GM21529 (cell line): ENCODE results near the gene ACTMAP.
"Not testable (repeated sequence)": the region's sequence is repeated elsewhere in the genome, so short reads cannot be mapped to it uniquely, and the experiment has no call there.

Source experiments
- ATAC-seq: cut with Tn5 transposase; IDR thresholded peaks from one replicate; pipeline ENCODE4 v1.9.1; 2021; ENCODE audit not compliant: unreplicated experiment

ACTMAP gene

DNA sequence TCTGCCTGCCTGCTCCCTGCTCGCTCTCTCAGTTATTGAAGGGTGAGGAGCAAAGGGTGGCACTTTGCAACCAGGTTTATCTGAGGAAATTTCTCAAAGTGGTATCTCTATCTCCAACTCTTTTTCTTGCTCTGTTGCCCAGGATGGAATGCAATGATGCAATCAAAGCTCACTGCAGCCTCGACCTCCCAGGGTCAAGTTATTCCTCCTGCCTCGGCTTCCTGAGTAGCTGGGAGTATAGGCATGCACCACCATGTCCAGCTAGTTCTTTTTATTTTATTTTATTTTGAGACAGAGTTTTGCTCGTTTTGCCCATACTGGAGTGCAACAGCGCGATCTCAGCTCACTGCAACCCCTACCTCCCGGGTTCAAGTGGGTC is 4.9 kb downstream of the ACTMAP start:
- no peak for ATAC-seq

DNA sequence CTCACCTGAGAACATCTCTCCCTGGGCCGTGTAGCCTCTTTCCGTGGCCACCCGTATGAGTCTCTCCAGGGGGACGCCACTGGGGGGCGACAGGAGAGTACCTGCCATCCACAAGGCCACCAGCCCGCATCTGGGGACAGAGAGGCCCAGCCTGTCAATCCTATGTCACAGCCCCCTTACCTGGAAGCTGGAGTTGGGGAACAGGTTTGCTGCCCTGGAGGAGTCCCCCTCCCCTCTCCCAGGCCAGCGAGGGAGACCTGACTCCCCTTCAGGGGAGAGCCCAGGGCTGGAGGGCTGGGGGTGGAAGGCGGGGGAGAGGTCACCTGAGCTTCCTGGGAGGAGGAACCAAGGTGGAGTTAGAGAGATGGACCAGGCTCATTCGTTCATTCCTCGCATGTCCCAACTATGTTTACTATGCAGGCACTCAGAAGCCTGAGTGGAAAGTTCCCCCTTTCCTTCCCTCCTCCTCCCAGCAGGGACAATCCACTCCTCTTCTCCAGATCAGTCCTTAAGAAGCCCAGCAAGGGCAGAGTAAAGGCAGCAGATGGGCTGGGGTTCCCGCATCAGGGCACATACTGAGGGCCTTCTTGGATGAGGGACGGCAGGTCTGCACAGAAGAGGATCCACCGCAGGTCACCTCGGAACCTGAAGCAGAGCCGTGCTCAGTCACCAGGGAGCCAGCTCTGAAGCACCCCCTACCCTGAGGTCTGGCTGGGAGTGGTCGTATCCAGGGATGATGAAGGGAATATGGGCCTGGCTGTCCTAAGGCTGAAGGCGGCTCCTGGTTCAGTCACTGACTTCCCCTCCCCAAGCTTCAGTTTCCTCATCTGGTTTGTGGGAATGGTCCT is 5.5 kb downstream of the ACTMAP start:
- no peak for ATAC-seq

- ATAC-seq = no peak
These were observed 6.4 kb downstream of the ACTMAP start for GRCh38 chr19:40743926-40744325.

DNA sequence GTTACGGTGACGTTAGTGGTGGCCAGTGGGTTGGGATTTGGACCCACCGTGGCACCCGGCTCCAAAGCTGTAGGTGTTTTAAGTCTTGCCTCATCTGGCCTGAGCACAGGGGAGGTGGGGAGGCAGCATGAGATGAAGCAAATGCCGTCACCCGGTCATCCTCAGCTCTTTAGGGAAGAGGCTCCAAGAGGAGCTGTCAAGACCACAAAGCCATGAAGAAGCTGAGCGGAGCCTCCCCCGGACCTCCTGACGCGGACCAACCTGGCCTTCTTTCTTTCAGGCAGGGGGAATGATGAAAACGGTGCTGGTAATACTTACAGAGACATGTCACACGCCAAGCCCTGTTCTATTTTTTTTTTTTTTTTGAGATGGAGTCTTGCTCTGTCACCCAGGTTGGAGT is 7.4 kb downstream of the ACTMAP start:
- ATAC-seq = no peak

GRCh38 chr19:40742477-40742876 is 7.8 kb downstream of the ACTMAP start:
- no peak for ATAC-seq

- no peak for ATAC-seq
These were observed 8.5 kb downstream of the ACTMAP start for GRCh38 chr19:40741527-40742390.

DNA sequence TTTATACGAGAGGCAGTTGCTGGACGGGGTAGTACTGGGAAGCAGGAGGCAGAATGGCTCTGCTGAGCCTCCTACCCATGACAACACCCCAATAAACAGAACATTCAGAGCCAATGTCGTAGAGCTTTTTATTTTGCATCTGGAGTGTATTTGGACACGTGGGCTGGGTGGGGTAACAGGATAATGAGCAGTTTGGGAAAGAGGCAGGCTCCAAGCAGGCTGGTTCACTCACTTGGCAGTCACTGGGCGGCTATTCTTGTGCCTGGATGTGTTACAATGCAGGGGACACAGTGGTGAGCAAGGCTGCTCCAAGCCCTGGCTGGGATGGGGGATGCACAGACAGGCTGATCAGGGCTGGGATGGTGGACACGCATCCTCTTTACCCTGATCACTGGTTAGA is 9.5 kb downstream of the ACTMAP start:
- no peak for ATAC-seq

GRCh38 chr19:40739871-40740703 is 10.2 kb downstream of the ACTMAP start:
- no peak for ATAC-seq

DNA sequence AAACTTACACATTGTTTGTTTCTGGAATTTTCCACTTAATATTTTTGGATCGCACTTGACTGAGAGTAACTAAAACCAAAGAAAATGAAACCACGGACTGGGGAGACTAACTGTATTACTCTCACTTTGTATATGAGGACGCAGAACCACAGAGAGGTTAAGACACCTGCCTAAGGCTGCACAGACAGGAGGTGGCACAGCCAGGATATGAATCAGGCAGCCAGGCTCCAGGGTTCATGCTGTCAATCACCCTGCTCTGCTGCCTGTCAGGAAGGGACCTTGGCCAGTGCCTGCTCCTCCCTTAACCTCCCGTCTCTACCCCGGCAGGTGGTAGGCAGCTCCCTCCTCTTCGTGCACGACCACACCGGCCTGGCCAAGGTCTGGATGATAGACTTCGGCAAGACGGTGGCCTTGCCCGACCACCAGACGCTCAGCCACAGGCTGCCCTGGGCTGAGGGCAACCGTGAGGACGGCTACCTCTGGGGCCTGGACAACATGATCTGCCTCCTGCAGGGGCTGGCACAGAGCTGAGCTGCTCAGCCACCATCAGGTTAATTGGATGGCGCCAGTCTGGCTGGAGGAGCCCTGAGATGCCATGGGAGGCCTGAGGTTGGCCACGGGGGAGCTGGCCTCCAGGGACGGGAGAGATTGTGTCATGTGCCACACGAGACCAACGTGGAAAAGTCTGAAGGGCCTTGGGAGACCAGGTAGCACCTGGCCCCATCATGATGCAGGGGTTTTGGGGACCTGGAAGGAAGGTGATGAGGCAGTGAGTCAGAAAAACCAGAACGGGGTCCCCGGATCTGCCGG is 11.0 kb downstream of the ACTMAP start:
- no peak for ATAC-seq

- no peak for ATAC-seq
These were observed 13.1 kb downstream of the ACTMAP start for GRCh38 chr19:40737102-40737644.

GRCh38 chr19:40736661-40737060 is 13.6 kb downstream of the ACTMAP start:
- no peak for ATAC-seq

GRCh38 chr19:40735013-40735771 is 15.1 kb downstream of the ACTMAP start:
- ATAC-seq = no peak

DNA sequence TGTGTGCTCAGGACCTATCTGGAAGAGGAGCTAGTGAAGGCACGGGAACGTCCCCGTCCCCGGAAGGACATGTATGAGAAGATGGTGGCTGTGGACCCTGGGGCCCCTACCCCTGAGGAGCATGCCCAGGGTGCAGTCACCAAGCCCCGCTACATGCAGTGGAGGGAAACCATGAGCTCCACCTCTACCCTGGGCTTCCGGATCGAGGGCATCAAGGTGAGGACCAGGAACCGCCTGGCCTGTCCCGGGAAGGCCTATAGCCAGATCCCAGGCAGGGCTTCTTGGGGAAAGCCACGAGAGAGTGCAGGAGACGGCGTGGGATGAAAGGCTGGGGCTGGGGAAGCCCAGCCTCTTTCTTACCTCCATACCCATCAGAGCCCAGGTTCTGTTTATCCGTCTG is 17.1 kb downstream of the ACTMAP start:
- no peak for ATAC-seq

DNA sequence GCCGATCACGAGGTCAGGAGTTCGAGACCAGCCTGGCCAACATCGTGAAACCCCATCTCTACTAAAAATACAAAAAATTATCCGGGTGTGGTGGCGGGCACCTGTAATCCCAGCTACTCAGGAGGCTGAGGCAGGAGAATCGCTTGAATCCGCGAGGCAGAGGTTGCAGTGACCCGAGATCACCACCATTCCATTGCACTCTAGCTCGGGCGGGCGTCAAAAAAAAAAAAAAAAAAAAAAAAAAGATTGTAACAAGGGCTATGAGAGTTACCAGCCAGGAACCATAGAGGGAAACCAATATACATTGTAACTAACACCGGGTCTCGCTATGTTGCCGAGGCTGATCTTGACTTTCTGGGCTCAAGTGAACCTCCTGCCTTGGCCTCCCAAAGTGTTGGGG is 18.0 kb downstream of the ACTMAP start:
- ATAC-seq = not testable (repeated sequence)

DNA sequence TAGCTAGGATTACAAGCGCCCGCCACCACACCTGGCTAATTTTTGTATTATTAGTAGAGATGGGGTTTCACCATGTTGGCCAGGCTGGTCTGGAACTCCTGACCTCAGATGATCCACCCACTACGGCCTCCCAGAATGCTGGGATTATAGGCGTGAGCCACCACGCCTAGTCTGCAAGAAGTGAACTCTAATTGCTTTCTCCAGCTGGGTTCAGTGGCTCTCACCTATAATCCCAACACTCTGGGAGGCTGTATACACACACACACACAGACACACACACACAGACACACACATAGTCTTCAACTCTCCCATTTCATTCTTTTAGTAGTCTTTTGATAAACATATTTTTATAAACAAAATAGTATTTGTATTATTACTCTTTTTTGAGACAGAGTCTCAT is 20.2 kb downstream of the ACTMAP start:
- not testable (repeated sequence) for ATAC-seq

- ATAC-seq = no peak
These were observed 24.0 kb downstream of the ACTMAP start for GRCh38 chr19:40726279-40726678.

DNA sequence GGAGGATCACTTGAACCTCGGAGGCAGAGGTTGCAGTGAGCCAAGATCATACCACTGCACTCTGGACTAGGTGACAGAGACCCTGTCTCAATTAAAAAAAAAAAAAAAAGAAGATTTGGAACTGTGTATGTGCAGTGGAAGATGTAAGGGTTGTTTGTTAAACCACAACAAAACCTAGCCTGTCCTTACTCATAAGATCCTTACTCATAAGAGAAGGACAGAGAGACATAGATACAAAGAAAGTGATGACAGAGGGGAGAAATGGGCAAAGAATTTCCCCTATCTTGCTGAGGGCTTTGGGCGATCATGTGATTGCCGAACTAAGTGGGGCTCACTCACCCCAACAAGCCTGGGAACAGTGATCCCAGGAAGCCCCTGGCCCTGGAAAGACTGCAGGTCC is 25.4 kb downstream of the ACTMAP start:
- no peak for ATAC-seq

DNA sequence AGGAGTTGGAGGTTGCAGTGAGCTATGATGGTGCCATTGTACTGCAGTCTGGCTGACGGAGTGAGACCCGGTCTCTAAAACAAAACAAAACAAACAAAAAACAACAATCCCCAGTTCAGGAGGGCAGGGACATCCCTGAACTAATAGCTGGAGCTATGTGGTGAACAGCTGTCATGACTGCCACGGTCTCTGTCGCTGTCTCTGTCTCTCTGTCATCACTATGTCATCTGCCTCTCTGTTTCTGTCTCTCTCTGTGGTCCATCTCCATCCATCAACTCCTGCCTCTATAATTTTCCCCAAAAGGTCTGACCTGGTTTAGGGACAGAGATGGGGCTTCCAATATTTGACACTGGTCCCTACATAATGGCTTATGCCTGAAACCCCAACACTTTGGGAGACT is 26.0 kb downstream of the ACTMAP start:
- ATAC-seq = no peak

DNA sequence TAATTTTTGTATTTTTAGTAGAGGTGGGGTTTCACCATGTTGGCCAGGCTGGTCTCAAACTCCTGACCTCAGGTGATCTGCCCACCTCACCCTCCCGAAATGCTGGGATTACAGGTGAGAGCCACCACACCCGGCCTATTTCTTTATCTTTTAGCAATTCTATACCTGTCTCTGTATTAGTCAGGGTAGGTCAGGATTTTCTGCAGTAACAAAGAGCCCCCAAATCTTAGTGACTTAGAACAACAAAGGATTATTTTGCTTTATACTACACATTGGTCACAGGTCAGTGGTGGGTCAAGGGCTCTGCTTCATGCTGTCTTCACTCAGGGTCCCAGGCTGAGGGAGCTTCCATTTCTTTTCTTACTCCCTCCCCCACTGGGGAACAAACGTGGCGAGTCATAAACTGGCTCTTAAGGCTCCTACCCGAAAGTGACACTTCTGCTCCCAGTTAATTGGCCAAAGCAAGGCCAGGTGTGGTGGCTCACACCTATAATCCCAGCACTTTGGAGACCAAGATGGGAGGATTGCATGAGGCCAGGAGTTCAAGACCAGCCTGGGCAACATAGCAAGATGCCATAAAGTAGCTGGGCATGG is 26.5 kb downstream of the ACTMAP start:
- ATAC-seq = no peak
